GM12891 (cell line): ENCODE measurements around the gene SPOUT1.

Experiments used
- POLR2A ChIP-seq: IDR thresholded peaks from 2 replicates; pipeline ENCODE4 v1.6.1; 2011; ENCODE audit warnings: low read depth, low read length, control low read depth
- POLR2AphosphoS5 ChIP-seq: IDR thresholded peaks from 2 replicates; pipeline ENCODE4 v1.6.1; 2011; ENCODE audit warnings: low read depth, low read length, control low read depth
- POU2F2 ChIP-seq: IDR thresholded peaks from 2 replicates; pipeline ENCODE4 v1.6.1; 2011; ENCODE audit warnings: low read depth, mild to moderate bottlenecking, control low read depth, low read length, moderate library complexity

DNA sequence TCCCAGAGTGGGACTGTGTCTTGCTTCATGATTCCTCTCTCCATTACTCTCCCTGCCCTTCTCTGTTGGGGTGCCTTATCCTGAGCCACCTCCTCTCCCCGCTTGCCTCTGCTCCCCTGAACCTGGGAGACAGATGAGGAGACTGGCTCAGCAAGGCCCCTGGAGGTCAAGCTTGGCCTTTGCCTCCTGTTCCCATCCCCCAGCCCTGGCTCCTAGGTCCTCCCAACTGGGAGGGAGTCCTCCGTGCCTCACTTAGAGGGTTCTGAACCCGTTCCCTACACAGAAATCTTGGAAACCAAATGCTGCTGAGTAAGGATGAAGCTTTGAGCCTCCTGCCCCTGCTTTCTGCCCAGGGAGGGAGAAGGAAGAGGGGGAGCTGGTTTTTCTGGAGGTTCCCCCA, 21.1 kb downstream of the SPOUT1 start:
- no peak for TF ChIP-seq POLR2A
- TF ChIP-seq POU2F2 = no peak
- no peak for TF ChIP-seq POLR2AphosphoS5
